Measurements from ENCODE around the gene RBM41. TPM values are rescaled to one million over a fixed set of nuclear protein-coding genes. Genes with fewer than 3 reads are reported as not detected.

The RBM41 gene
- 6.0 and 15.6 TPM in 2 replicates for total RNA-seq

GRCh38 chrX:107118322-107119147 lies at the start of gene RBM41:
RBM41 (minus strand) TSS chrX:107118822; CDS start chrX:107118773, 49 bp downstream.

Other genes starting within 250 kb of the RBM41 start
- not detected in 2 replicates for gene RIPPLY1, start 215.5 kb downstream of the RBM41 start, total RNA-seq
- gene CLDN2, start 198.4 kb downstream of the RBM41 start, total RNA-seq: not detected in 2 replicates
- 14.0 and 27.5 TPM in 2 replicates for gene MORC4, start 118.6 kb downstream of the RBM41 start, total RNA-seq
- not detected in 2 replicates for gene NUP62CL, start 87.6 kb upstream of the RBM41 start, total RNA-seq
- gene DNAAF6, start 87.8 kb upstream of the RBM41 start, total RNA-seq: not detected in 2 replicates